GM12875 (cell line): ENCODE results near the gene CAB39L.

ENCODE experiments used
- H3K4me3 ChIP-seq: one replicate; pipeline ENCODE4 v1.5.1; 2011; ENCODE audit warnings: low read depth, low read length, control low read depth
- TF ChIP-seq, protein P1 (sequence below): IDR thresholded peaks from 2 replicates; pipeline ENCODE4 v1.5.1; 2011; ENCODE audit warnings: low read depth, mild to moderate bottlenecking, control low read depth, inconsistent platforms, low read length, moderate library complexity, borderline replicate concordance; ENCODE audit not compliant: insufficient read depth

CAB39L gene

DNA sequence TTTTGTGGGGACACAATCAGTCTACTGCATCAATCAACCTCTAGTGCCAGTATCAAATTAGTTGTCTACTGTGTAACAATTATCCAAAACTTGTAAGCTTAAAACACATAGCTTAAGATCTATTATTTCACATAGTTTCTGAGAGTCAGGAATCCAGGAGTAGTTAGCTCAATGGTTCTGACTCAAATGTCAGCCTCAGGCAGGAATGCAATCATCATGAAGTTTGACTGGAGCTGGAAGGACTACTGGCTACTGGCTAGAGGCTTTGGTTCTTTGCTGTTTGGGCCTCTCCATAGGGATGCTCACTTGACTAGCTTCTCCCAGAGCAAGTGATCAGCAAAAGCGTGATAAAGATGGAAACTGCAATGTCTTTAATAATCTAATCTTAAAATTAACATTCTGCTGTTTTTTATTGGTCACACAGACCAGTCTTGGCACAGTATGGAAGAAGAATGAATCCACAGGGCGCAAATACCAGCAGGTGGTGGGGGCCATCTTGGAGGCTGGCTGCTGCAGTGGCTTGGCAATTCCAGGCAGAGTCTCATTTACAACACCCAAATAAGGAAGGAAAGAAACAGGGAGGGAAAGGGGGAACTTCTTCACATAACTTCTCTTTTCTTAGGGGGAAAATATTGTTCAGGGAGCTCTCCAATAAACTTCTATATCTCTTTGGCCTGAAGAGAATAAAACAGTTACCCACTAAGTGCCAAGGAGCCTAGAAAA is 15.7 kb downstream of the CAB39L start:
- TF ChIP-seq, protein P1, sequence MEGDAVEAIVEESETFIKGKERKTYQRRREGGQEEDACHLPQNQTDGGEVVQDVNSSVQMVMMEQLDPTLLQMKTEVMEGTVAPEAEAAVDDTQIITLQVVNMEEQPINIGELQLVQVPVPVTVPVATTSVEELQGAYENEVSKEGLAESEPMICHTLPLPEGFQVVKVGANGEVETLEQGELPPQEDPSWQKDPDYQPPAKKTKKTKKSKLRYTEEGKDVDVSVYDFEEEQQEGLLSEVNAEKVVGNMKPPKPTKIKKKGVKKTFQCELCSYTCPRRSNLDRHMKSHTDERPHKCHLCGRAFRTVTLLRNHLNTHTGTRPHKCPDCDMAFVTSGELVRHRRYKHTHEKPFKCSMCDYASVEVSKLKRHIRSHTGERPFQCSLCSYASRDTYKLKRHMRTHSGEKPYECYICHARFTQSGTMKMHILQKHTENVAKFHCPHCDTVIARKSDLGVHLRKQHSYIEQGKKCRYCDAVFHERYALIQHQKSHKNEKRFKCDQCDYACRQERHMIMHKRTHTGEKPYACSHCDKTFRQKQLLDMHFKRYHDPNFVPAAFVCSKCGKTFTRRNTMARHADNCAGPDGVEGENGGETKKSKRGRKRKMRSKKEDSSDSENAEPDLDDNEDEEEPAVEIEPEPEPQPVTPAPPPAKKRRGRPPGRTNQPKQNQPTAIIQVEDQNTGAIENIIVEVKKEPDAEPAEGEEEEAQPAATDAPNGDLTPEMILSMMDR, result no peak
- H3K4me3 ChIP-seq, result no peak overlapping the region

DNA sequence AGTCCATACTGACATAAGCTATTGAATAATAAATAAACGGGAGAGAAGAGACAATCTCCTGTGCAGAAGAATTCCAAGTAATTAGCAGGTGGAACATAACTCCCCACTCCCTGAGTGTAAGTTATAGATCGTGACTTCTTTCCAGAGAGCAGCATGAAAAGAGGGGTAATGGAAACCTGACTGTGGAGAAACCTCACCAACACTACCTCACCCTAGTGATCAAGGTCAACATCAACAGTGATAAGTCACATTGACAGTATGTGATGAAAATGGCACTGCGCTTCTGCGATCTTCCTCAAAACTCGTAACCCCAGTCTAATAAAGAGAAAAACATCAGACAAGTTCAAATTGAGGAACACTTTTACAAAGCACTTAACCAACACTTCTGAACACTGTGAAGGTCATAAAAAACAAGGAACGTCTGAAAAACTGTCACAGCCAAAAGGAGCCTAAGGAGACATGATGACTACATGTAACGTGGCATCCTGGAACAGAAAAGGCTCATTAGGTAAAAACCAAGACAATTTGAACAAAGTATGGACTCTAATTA is 19.8 kb downstream of the CAB39L start:
- no peak overlapping the region for H3K4me3 ChIP-seq
- TF ChIP-seq, protein P1, result no peak

DNA sequence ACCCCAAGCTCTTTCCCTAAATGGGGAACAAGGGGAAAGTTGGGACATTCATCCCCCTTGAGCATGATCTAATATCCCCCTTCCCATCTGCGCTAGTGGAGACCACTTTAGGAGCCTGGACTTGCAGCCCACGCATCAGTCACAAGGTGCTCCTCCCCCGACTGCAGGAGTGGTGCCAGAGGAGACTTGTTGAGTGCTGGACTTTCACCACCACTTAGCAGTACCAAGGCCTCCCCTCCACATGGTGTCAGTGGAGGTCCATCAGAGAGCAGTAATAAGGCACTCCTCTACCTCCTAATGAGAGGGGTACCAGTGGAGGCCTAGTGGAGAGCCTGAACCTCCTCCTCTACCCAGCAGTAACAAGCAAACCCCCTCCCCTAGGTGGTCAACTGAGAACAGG is 22.5 kb downstream of the CAB39L start:
- no peak overlapping the region for H3K4me3 ChIP-seq
- TF ChIP-seq, protein P1, result peak; percentile 52; the same call in 1 of the 2 replicates

DNA sequence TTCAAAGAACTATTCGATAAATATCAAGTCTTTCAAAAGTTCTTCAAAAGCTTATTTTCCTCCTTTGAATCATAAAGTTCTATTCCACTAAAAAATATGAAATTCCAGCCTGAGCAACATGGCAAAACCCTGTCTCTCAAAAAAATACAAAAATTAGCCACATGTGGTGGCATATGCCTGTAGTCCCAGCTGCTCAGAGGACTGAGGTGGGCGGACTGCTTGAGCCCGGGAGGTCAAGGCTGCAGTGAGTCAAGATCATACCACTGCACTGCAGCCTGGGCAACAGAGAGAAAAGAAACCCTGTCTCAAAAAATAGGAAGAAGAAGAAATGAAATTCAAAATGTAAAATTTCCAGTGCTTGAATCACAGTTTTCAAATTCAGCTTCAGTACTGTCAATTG is 24.6 kb downstream of the CAB39L start:
- TF ChIP-seq, protein P1, result no peak
- no peak overlapping the region for H3K4me3 ChIP-seq

DNA sequence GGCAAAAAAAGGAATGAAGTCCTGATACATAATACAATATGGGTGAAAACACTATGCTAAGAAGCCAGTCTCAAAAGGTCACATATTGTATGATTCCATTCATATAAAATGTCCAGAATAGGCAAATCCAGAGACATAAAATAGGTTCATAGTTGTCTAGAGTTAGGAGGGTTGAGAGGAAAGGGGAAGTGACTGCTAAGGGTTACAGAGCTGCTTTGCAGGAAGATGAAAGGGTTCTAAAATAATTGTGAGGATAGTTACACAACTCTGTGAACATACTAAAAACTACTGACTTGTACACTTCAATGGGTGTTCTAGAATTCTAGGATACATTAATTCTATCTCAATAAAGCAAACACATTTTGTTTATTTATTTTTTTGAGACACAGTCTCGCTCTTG is 25.7 kb downstream of the CAB39L start:
- H3K4me3 ChIP-seq, result no peak overlapping the region
- TF ChIP-seq, protein P1, result no peak

DNA sequence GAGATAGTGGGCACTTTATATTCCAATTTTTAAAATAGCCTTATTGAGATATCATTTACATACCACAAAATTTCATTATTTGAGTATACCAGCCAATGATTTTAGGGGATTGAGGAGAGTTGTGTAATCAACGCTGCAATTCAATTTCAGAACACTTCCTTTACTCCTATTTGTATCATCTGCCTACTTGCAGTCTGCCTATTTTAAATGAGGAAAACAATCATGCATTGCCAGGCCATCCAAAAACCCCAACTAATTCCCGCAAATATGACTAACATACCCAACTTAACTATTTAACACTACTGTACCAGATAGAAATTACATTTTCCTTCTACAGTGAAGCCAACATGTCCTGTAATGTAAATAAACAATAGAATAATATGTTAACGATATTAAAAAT is 26.7 kb downstream of the CAB39L start:
- H3K4me3 ChIP-seq, result no peak overlapping the region
- TF ChIP-seq, protein P1, result no peak

DNA sequence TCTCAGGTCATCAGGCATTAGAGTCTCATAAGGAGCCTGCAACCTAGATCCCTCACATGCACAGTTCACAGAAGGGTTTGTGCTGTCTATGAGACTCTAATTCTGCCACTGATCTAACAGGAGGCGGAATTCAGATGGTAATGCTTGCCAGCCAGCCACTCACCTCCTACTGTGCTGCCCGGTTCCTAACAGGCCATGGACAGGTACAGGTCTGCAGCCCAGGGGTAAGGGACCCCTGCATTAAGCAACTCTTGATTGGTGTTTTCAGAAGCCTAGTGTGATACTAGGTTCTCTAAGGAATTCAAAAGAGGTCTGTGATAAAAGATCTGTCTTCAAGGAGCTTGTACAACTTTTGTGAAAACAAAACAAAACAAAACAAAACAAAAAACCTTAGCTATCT is 31.1 kb downstream of the CAB39L start:
- TF ChIP-seq, protein P1, result no peak
- H3K4me3 ChIP-seq, result no peak overlapping the region
